Measurements from ENCODE around the gene RASIP1.

- TF ChIP-seq EZH2 (IDR thresholded peaks at IDR 0.05; ENCODE audit: borderline replicate concordance, low read length) (no peak), CTCF (conservative IDR thresholded peaks at IDR 0.05 in 1 of 2, IDR thresholded peaks at IDR 0.05 in 1 of 2; ENCODE audit: extremely low read depth in 1 of 2, insufficient read depth in 1 of 2, low read depth in 1 of 2, low read length in 2 of 2) (no peak)
Observed at GRCh38 chr19:48768994-48769713, 28.7 kb upstream of the RASIP1 start.
